HepG2 (cell line): ENCODE measurements around the gene MREG. TPM values are rescaled to one million over a fixed set of nuclear protein-coding genes. Genes with fewer than 3 reads are reported as not detected.

Experiments used
- ATAC-seq: fragments of 200-7000 bp; cut with Tn5 transposase; 3 replicates; pipeline ENCODE4 v1.9.1; 2020; ENCODE audit warnings: mild to moderate bottlenecking, moderate library complexity
- BruUV-seq: library from RNA; stranded (reverse); fragments of 400-500 nt; replicated peaks from 2 replicates; lab custom pipeline; 2021; lab: Mats Ljungman, UMichigan
- CTCF ChIA-PET: fragments of 300-600 bp; formaldehyde crosslinking; extraction: SDS; loops from one replicate; lab custom pipeline; 2021; ENCODE audit warnings: low total read pairs, inconsistent platforms, low intra/inter-chr PET ratio; lab: Yijun Ruan, JAX
- POLR2A ChIA-PET: fragments of 350-600 bp; sonication (Branson Sonifier 250); formaldehyde crosslinking; loops from one replicate; lab custom pipeline; 2020; ENCODE audit warnings: antibody characterized with exemption, inconsistent platforms; lab: Yijun Ruan, JAX
- DNase-seq: peaks from one replicate; pipeline ENCODE4 v3.0.0-alpha.2; 2015; ENCODE audit warnings: low spot score
- FAIRE-seq: peaks from 3 replicates; lab custom pipeline; 2011; peaks lifted over from hg19 to GRCh38; lab: Jason Lieb, UNC
- H2AFZ ChIP-seq: one replicate; pipeline ENCODE4 v1.6.1; 2011; ENCODE audit warnings: low read length, inconsistent platforms
- H3K27ac ChIP-seq: fragments of 300-600 bp; 3 replicates; pipeline ENCODE4 v1.8.0; 2011; ENCODE audit warnings: mixed run types, mild to moderate bottlenecking, mixed read lengths, low read length, inconsistent platforms; ENCODE audit not compliant: insufficient read depth; ENCODE audit errors: extremely low read length
- H3K27me3 ChIP-seq, 2 experiments: fragments of 200-600 bp in 1 of 2; 2 replicates in 1 of 2; 3 replicates in 1 of 2; pipeline versions ENCODE4 v1.6.0 to v1.8.0; 2011; ENCODE audit warnings: low read length in 2 of 2, mild to moderate bottlenecking in 2 of 2, moderate library complexity in 2 of 2, inconsistent platforms in 1 of 2; ENCODE audit not compliant: insufficient read depth in 2 of 2, control insufficient read depth in 1 of 2
- H3K36me3 ChIP-seq, 2 experiments: fragments of 200-600 bp in 1 of 2; replicated peaks in 1 of 2; 2 replicates in 1 of 2; 3 replicates in 1 of 2; pipeline versions ENCODE4 v1.5.1 to v1.8.0; 2011; ENCODE audit warnings: low read length in 2 of 2, inconsistent platforms in 1 of 2; ENCODE audit not compliant: insufficient read depth in 2 of 2, control insufficient read depth in 1 of 2
- H3K4me1 ChIP-seq: 2 replicates; pipeline ENCODE4 v1.5.1; 2012; ENCODE audit warnings: low read length, inconsistent platforms; ENCODE audit not compliant: insufficient read depth
- H3K4me2 ChIP-seq: 2 replicates; pipeline ENCODE4 v1.6.0; 2011; ENCODE audit warnings: low read depth, low read length, inconsistent platforms
- H3K4me3 ChIP-seq, 3 experiments: fragments of 200-600 bp in 1 of 3; sonication (generic), shearing (Covaris generic) in 1 of 3; replicated peaks in 1 of 3; 2 replicates each; pipeline ENCODE4 v1.5.1; 2011 to 2016; ENCODE audit warnings: low read length in 3 of 3, inconsistent platforms in 2 of 3, low read depth in 2 of 3, mild to moderate bottlenecking in 2 of 3, control low read depth in 1 of 3, mixed read lengths in 1 of 3; ENCODE audit not compliant: insufficient read depth in 1 of 3
- H3K79me2 ChIP-seq: one replicate; pipeline ENCODE4 v1.6.1; 2011; ENCODE audit warnings: low read length, inconsistent platforms; ENCODE audit not compliant: insufficient read depth
- H3K9ac ChIP-seq: 2 replicates; pipeline ENCODE4 v1.6.0; 2011; ENCODE audit warnings: mild to moderate bottlenecking, low read depth, low read length, inconsistent platforms; ENCODE audit not compliant: insufficient read depth
- H3K9me3 ChIP-seq: 2 replicates; pipeline ENCODE4 v1.5.1; 2012; ENCODE audit warnings: mild to moderate bottlenecking, low read length
- H4K20me1 ChIP-seq: 2 replicates; pipeline ENCODE4 v1.6.0; 2011; ENCODE audit warnings: inconsistent platforms, mild to moderate bottlenecking, low read length, moderate library complexity; ENCODE audit not compliant: insufficient read depth
- ATM ChIP-seq: fragments of 450-650 bp; IDR thresholded peaks from 2 replicates; pipeline ENCODE4 v1.7.1; 2017; ENCODE audit warnings: mild to moderate bottlenecking, borderline replicate concordance
- GPBP1L1 ChIP-seq: sonication (generic); formaldehyde crosslinking; IDR thresholded peaks from 2 replicates; pipeline ENCODE4 v1.5.0; 2020; ENCODE audit warnings: mild to moderate bottlenecking, missing genetic modification reagents
- ZBTB46 ChIP-seq: sonication (generic); formaldehyde crosslinking; IDR thresholded peaks from 2 replicates; pipeline ENCODE4 v1.4.0; 2020; ENCODE audit warnings: mild to moderate bottlenecking, missing genetic modification reagents, borderline replicate concordance
- ZSCAN9 ChIP-seq: IDR thresholded peaks from 2 replicates; pipeline ENCODE4 v1.6.1; 2016; ENCODE audit warnings: borderline replicate concordance
- WGBS: methylation state at CpG from one replicate; pipeline ENCODE4 v1.1.6; 2017; ENCODE audit warnings: low lambda C conversion rate; 5-methylcytosine and 5-hydroxymethylcytosine counted together
- in situ Hi-C: cut with HindIII; loops from 2 replicates; pipeline ENCODE4 v1.10.0; 2017; ENCODE audit warnings: low pct_unique_long_range_greater_than_20kb; ENCODE audit not compliant: extremely low pct_ligation_motif_present
- intact Hi-C: fragments of 100-400 bp; cut with micrococcal nuclease; formaldehyde crosslinking; loops from one replicate; pipeline ENCODE4 v1.10.0; 2022; ENCODE audit not compliant: unreplicated experiment
- polyA plus RNA-seq, 8 experiments: library from polyadenylated mRNA; depleted of rRNA in 3 of 8; stranded (reverse) in 7 of 8; unstranded in 1 of 8; fragments of >200 nt; fragmentation: Illumina TruSeq in 4 of 8; extraction: Trizol in 4 of 8; gene quantifications; 2 replicates each; pipeline versions ENCODE4 v1.2.1 to v1.2.3, GENCODE V29; 2011 to 2016; ENCODE audit warnings: low read depth in 4 of 8, missing spikeins in 1 of 8, mixed read lengths in 1 of 8; ENCODE audit not compliant: insufficient read depth in 1 of 8
- total RNA-seq, 5 experiments: library from RNA; depleted of rRNA; stranded (reverse); fragments of >200 nt; fragmentation: Illumina TruSeq; extraction: Trizol; gene quantifications; 2 replicates each; pipeline ENCODE4 v1.2.3, GENCODE V29; 2016; ENCODE audit warnings: low read depth in 1 of 5

Gene MREG
- total and polyA plus RNA-seq, 2 of the 13 experiments (the other 11 are each of a cell fraction or from before 2014, with no cell fraction given) = 7.5 to 23.3 TPM

GRCh38 chr2:216015722-216016464 lies 2.5 kb upstream of the MREG start:
- CTCF ChIA-PET = no interaction called here
- POLR2A ChIA-PET = interaction anchor here (1.4 kb wide), 1 partner anchor 92 kb away, joined by 3 read pairs; no protein-coding TSS in a partner anchor
- H3K9me3 ChIP-seq = no peaks in the 10 kb centered on the region
- no peak overlapping the region for H3K27ac ChIP-seq
- FAIRE-seq (no peak), DNase-seq (no peak), ATAC-seq (no peak)
- TF ChIP-seq GPBP1L1 (CRISPR knock-in tag) (no peak), ZBTB46 (CRISPR knock-in tag) (no peak), ATM (no peak), ZSCAN9 (no peak)
- 96% methylated on average over 5 of the region's 5 CpGs for WGBS
- H3K4me2 ChIP-seq = no peak overlapping the region
- H3K9ac ChIP-seq = no peak overlapping the region
- intact Hi-C loops = no loop called here
- BruUV-seq = no TSS peak
- no peak overlapping the region for H3K4me3 ChIP-seq
- in situ Hi-C loops = no loop called here
- H2AFZ ChIP-seq = no peak overlapping the region
- H3K36me3 ChIP-seq = peaks cover 0 to 17% of the 10 kb centered on the region in 2 experiments; a peak in 2 of 5 replicates
- no peaks in the 10 kb centered on the region for H3K27me3 ChIP-seq
- peaks cover 15% of the 10 kb centered on the region for H3K4me1 ChIP-seq
- peaks cover 21% of the 10 kb centered on the region for H3K79me2 ChIP-seq
- no peaks in the 10 kb centered on the region for H4K20me1 ChIP-seq
